ENCODE data around the gene SUMO3.

SUMO3 gene

GRCh38 chr21:44836666-44837471, 19.0 kb upstream of the SUMO3 start:
- TF ChIP-seq, protein P1, sequence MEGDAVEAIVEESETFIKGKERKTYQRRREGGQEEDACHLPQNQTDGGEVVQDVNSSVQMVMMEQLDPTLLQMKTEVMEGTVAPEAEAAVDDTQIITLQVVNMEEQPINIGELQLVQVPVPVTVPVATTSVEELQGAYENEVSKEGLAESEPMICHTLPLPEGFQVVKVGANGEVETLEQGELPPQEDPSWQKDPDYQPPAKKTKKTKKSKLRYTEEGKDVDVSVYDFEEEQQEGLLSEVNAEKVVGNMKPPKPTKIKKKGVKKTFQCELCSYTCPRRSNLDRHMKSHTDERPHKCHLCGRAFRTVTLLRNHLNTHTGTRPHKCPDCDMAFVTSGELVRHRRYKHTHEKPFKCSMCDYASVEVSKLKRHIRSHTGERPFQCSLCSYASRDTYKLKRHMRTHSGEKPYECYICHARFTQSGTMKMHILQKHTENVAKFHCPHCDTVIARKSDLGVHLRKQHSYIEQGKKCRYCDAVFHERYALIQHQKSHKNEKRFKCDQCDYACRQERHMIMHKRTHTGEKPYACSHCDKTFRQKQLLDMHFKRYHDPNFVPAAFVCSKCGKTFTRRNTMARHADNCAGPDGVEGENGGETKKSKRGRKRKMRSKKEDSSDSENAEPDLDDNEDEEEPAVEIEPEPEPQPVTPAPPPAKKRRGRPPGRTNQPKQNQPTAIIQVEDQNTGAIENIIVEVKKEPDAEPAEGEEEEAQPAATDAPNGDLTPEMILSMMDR (IDR thresholded peaks at IDR 0.05; ENCODE audit: low read depth, low read length), result no peak
- TF ChIP-seq EZH2phosphoT487 (IDR thresholded peaks at IDR 0.05; ENCODE audit: low read depth), result no peak
- Histone ChIP-seq H2AFZ (ENCODE audit: low read depth, low read length) (0 out of 2 replicates have a peak overlapping the region, but pooled peaks have one; percentile 46), H3K36me3 (replicated peaks; ENCODE audit: low read depth, low read length) (no peaks in the 10 kb centered on the region), H3K4me3 (ENCODE audit: low read length) (no peak overlapping the region), H3K4me1 (ENCODE audit: low read length) (no peaks in the 10 kb centered on the region), H3K79me2 (ENCODE audit: low read length) (no peaks in the 10 kb centered on the region), H3K9me3 (ENCODE audit: insufficient read depth, low read length) (no peaks in the 10 kb centered on the region), H3K9ac (ENCODE audit: low read length) (no peak overlapping the region), H3K27me3 (ENCODE audit: low read depth, low read length) (no peaks in the 10 kb centered on the region; the same call in 1 of the 2 replicates), H3K4me2 (ENCODE audit: low read length) (peak overlapping the region; percentile 46), H4K20me1 (ENCODE audit: insufficient read depth, low read length) (no peaks in the 10 kb centered on the region), H3K27ac (ENCODE audit: low read length) (no peak overlapping the region)

GRCh38 chr21:44836349-44836665, 18.4 kb upstream of the SUMO3 start:
- H3K36me3 ChIP-seq (replicated peaks; ENCODE audit: low read depth, low read length), result no peaks in the 10 kb centered on the region
- no peaks in the 10 kb centered on the region for H3K9me3 ChIP-seq (ENCODE audit: insufficient read depth, low read length)
- no peak overlapping the region for H3K9ac ChIP-seq (ENCODE audit: low read length)
- H2AFZ ChIP-seq (ENCODE audit: low read depth, low read length), result 0 out of 2 replicates have a peak overlapping the region, but pooled peaks have one; percentile 46
- TF ChIP-seq EZH2phosphoT487 (IDR thresholded peaks at IDR 0.05; ENCODE audit: low read depth), result no peak
- TF ChIP-seq, protein P1 (IDR thresholded peaks at IDR 0.05; ENCODE audit: low read depth, low read length), result no peak
- H3K4me3 ChIP-seq (ENCODE audit: low read length), result no peak overlapping the region
- no peaks in the 10 kb centered on the region for H3K27me3 ChIP-seq (ENCODE audit: low read depth, low read length)
- peak overlapping the region; percentile 46 for H3K4me2 ChIP-seq (ENCODE audit: low read length)
- no peaks in the 10 kb centered on the region for H3K79me2 ChIP-seq (ENCODE audit: low read length)
- no peaks in the 10 kb centered on the region for H4K20me1 ChIP-seq (ENCODE audit: insufficient read depth, low read length)
- H3K27ac ChIP-seq (ENCODE audit: low read length), result no peak overlapping the region
- peaks cover 5% of the 10 kb centered on the region for H3K4me1 ChIP-seq (ENCODE audit: low read length)

DNA sequence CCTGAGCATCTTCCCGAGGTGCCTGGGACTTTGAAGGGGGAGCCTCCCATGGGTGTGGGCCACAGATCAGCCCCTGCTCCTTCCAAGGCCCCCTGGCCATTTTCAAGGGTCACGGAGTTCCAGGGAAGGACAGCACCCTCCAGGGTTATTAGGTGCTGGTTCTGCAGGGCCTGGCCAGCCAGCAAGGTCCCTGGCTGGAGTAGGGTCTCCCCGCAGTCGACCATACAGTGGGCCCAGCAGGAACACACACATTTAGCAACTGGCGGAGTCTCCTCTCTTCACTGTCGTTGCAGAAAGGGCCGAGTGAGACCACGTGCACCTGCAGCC, 17.7 kb upstream of the SUMO3 start:
- no peaks in the 10 kb centered on the region for H3K36me3 ChIP-seq (replicated peaks; ENCODE audit: low read depth, low read length)
- TF ChIP-seq, protein P1 (IDR thresholded peaks at IDR 0.05; ENCODE audit: low read depth, low read length), result no peak
- TF ChIP-seq EZH2phosphoT487 (IDR thresholded peaks at IDR 0.05; ENCODE audit: low read depth), result no peak
- no peak overlapping the region for H3K4me2 ChIP-seq (ENCODE audit: low read length)
- H4K20me1 ChIP-seq (ENCODE audit: insufficient read depth, low read length), result no peaks in the 10 kb centered on the region
- H3K27ac ChIP-seq (ENCODE audit: low read length), result no peak overlapping the region
- H3K27me3 ChIP-seq (ENCODE audit: low read depth, low read length), result no peaks in the 10 kb centered on the region
- H2AFZ ChIP-seq (ENCODE audit: low read depth, low read length), result no peak overlapping the region
- peaks cover 9% of the 10 kb centered on the region for H3K4me1 ChIP-seq (ENCODE audit: low read length)
- no peak overlapping the region for H3K4me3 ChIP-seq (ENCODE audit: low read length)
- H3K9ac ChIP-seq (ENCODE audit: low read length), result no peak overlapping the region
- no peaks in the 10 kb centered on the region for H3K9me3 ChIP-seq (ENCODE audit: insufficient read depth, low read length)
- no peaks in the 10 kb centered on the region for H3K79me2 ChIP-seq (ENCODE audit: low read length)

GRCh38 chr21:44834951-44835646, 17.2 kb upstream of the SUMO3 start:
- no peak overlapping the region for H2AFZ ChIP-seq (ENCODE audit: low read depth, low read length)

More at GRCh38 chr21:44834951-44835646, 17.2 kb upstream of the SUMO3 start:
- TF ChIP-seq, protein P1 (IDR thresholded peaks at IDR 0.05; ENCODE audit: low read depth, low read length), result no peak
- TF ChIP-seq EZH2phosphoT487 (IDR thresholded peaks at IDR 0.05; ENCODE audit: low read depth), result no peak
- Histone ChIP-seq H3K4me1 (ENCODE audit: low read length) (peaks cover 9% of the 10 kb centered on the region), H4K20me1 (ENCODE audit: insufficient read depth, low read length) (no peaks in the 10 kb centered on the region), H3K4me3 (ENCODE audit: low read length) (no peak overlapping the region), H3K79me2 (ENCODE audit: low read length) (no peaks in the 10 kb centered on the region), H3K27me3 (ENCODE audit: low read depth, low read length) (no peaks in the 10 kb centered on the region), H3K9ac (ENCODE audit: low read length) (no peak overlapping the region), H3K36me3 (replicated peaks; ENCODE audit: low read depth, low read length) (no peaks in the 10 kb centered on the region), H3K4me2 (ENCODE audit: low read length) (no peak overlapping the region), H3K27ac (ENCODE audit: low read length) (no peak overlapping the region), H3K9me3 (ENCODE audit: insufficient read depth, low read length) (no peaks in the 10 kb centered on the region)

Data from OCI-LY3 (cell line).